BLaER1 treated with 17β-estradiol and CSF1 and Interleukin-3, amounts not matched to agents 10 nM and 100 nM (cell line): ENCODE results near the gene RNF114.
A peak's percentile ranks its signal among the peaks of the same experiment; 100 is the strongest.
"Not testable (repeated sequence)": the region's sequence is repeated elsewhere in the genome, so short reads cannot be mapped to it uniquely, and the experiment has no call there.

ENCODE experiments used
- H3K27ac ChIP-seq, 11 experiments: shearing (Covaris generic); formaldehyde crosslinking; 2 replicates each; pipeline ENCODE4 v1.8.1; 2022
- H3K27me3 ChIP-seq, 11 experiments: shearing (Covaris generic); formaldehyde crosslinking; 2 replicates each; pipeline ENCODE4 v1.8.1; 2022
- H3K36me3 ChIP-seq, 11 experiments: shearing (Covaris generic); formaldehyde crosslinking; 2 replicates each; pipeline ENCODE4 v1.8.1; 2022
- H3K4me1 ChIP-seq, 10 experiments: shearing (Covaris generic); formaldehyde crosslinking; 2 replicates each; pipeline ENCODE4 v1.8.1; 2022
- H3K4me2 ChIP-seq, 11 experiments: shearing (Covaris generic); formaldehyde crosslinking; 2 replicates each; pipeline ENCODE4 v1.8.1; 2022
- H3K4me3 ChIP-seq, 10 experiments: shearing (Covaris generic); formaldehyde crosslinking; 2 replicates each; pipeline ENCODE4 v1.8.1; 2022
- H3K9ac ChIP-seq, 11 experiments: shearing (Covaris generic); formaldehyde crosslinking; 2 replicates each; pipeline ENCODE4 v1.8.1; 2022
- H3K9me3 ChIP-seq, 11 experiments: shearing (Covaris generic); formaldehyde crosslinking; replicated peaks in 1 of 11; 2 replicates each; pipeline ENCODE4 v1.8.1; 2022
- H4K20me1 ChIP-seq, 11 experiments: shearing (Covaris generic); formaldehyde crosslinking; 2 replicates each; pipeline ENCODE4 v1.8.1; 2022
- Cebpa-rat ChIP-seq, 11 experiments: shearing (Covaris generic); IDR thresholded peaks; 2 replicates each; pipeline ENCODE4 v1.8.1; 2022

RNF114 gene

GRCh38 chr20:50000548-50001222, 64.5 kb downstream of the RNF114 start:
- not testable (repeated sequence) for H3K27me3 ChIP-seq, H3K36me3 ChIP-seq, H3K4me3 ChIP-seq, H3K9me3 ChIP-seq, H4K20me1 ChIP-seq
- peak in 2 of 11 experiments; percentile 26 to 40; a peak in 3 of 22 replicates for TF ChIP-seq Cebpa-rat (IDR thresholded peaks at IDR 0.05)
- Histone ChIP-seq H3K27ac (peak overlapping the region in 9 of 11 experiments; percentile 76 to 94 (median 89); a peak in 19 of 22 replicates), H3K4me1 (peaks cover 72 to 98% (median 81%) of the 10 kb centered on the region in 10 experiments), H3K9ac (peak overlapping the region in 9 of 11 experiments; percentile 19 to 78 (median 74); a peak in 12 of 22 replicates), H3K4me2 (peak overlapping the region; percentile 58 to 95 (median 79))

GRCh38 chr20:50001784-50002311, 65.7 kb downstream of the RNF114 start:
- no peak overlapping the region for H3K4me3 ChIP-seq
- no peaks in the 10 kb centered on the region for H3K36me3 ChIP-seq
- no peaks in the 10 kb centered on the region for H3K27me3 ChIP-seq
- peaks cover 84 to 100% (median 92%) of the 10 kb centered on the region in 10 experiments for H3K4me1 ChIP-seq
- peak overlapping the region in 10 of 11 experiments; percentile 63 to 94 (median 86); a peak in 19 of 22 replicates for H3K27ac ChIP-seq
- TF ChIP-seq Cebpa-rat (IDR thresholded peaks at IDR 0.05): no peak
- H3K4me2 ChIP-seq: peak overlapping the region; percentile 58 to 95 (median 79); a peak in 21 of 22 replicates
- H3K9me3 ChIP-seq: no peaks in the 10 kb centered on the region
- H3K9ac ChIP-seq: peak overlapping the region in 8 of 11 experiments; percentile 66 to 78 (median 74); a peak in 10 of 22 replicates
- H4K20me1 ChIP-seq: no peaks in the 10 kb centered on the region

GRCh38 chr20:50003253-50003656, 67.1 kb downstream of the RNF114 start:
- peak overlapping the region in 9 of 11 experiments; percentile 59 to 81 (median 74); a peak in 19 of 22 replicates for H3K9ac ChIP-seq
- no peaks in the 10 kb centered on the region for H3K9me3 ChIP-seq
- H3K27ac ChIP-seq: peak overlapping the region in 10 of 11 experiments; percentile 63 to 94 (median 86); a peak in 20 of 22 replicates
- peaks cover 88 to 100% (median 100%) of the 10 kb centered on the region in 10 experiments for H3K4me1 ChIP-seq
- H3K36me3 ChIP-seq: no peaks in the 10 kb centered on the region
- peak overlapping the region; percentile 65 to 95 (median 79) for H3K4me2 ChIP-seq
- peak overlapping the region in 2 of 10 experiments; percentile 23 to 25; a peak in 2 of 20 replicates for H3K4me3 ChIP-seq
- no peaks in the 10 kb centered on the region for H3K27me3 ChIP-seq
- H4K20me1 ChIP-seq: no peaks in the 10 kb centered on the region
- peak; percentile 38 to 99 (median 98); a peak in 20 of 22 replicates for TF ChIP-seq Cebpa-rat (IDR thresholded peaks at IDR 0.05)
